ENCODE data around the gene ISX.

Gene ISX

GRCh38 chr22:35053060-35053835 is 12.7 kb upstream of the ISX start:
- no peak for DNase-seq (ENCODE audit: low spot score)

DNA sequence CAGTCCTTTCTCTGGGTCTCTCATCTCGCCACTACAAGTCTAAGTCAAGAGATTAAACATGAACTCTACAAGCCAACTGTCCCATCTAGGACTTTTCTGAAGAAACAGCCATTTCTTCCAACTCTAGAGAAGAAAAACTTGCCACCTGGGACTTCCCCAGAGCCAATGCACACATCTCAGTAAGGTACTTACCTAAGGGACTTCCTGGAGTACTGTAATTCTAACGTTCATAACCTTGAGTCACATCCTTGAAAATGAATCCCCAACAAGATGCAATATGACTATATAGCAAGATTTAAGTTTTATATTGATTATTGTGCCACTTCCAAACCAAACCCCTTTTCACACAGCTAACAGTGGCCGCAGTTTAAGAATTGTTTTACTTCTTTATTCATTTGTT is 11.9 kb upstream of the ISX start:
- DNase-seq (ENCODE audit: low spot score): no peak

- DNase-seq (ENCODE audit: low spot score): no peak
Measured at GRCh38 chr22:35056486-35056885, 9.5 kb upstream of the ISX start.

GRCh38 chr22:35057155-35057554 is 8.8 kb upstream of the ISX start:
- no peak for DNase-seq (ENCODE audit: low spot score)

- DNase-seq (ENCODE audit: low spot score): no peak
Measured at GRCh38 chr22:35059632-35060031, 6.3 kb upstream of the ISX start.

DNA sequence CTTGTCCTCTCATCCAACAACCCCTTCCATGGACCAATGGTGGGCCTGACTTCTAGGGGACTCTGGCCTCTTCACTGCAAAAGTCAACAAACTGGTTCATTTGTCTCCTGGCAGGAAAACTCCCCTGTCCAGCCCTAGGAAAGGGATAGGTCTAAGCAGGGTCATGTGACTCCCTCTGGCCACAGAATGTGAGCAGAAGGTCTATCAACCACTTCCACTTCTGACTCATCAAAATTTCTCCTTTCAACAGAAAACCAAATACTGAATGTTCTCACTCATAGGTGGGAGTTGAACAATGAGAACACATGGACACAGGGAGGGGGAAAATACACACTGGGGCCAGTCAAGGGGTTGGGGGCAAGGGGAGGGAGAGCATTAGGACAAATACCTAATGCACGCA is 1.3 kb upstream of the ISX start:
- DNase-seq (ENCODE audit: low spot score): no peak

- DNase-seq (ENCODE audit: low spot score): no peak
Measured at GRCh38 chr22:35065183-35065582, 775 bp upstream of the ISX start.

GRCh38 chr22:35066768-35067167 is 810 bp downstream of the ISX start:
- DNase-seq (ENCODE audit: low spot score): no peak

- no peak for DNase-seq (ENCODE audit: low spot score)
Measured at GRCh38 chr22:35069541-35069940, 3.6 kb downstream of the ISX start.

DNA sequence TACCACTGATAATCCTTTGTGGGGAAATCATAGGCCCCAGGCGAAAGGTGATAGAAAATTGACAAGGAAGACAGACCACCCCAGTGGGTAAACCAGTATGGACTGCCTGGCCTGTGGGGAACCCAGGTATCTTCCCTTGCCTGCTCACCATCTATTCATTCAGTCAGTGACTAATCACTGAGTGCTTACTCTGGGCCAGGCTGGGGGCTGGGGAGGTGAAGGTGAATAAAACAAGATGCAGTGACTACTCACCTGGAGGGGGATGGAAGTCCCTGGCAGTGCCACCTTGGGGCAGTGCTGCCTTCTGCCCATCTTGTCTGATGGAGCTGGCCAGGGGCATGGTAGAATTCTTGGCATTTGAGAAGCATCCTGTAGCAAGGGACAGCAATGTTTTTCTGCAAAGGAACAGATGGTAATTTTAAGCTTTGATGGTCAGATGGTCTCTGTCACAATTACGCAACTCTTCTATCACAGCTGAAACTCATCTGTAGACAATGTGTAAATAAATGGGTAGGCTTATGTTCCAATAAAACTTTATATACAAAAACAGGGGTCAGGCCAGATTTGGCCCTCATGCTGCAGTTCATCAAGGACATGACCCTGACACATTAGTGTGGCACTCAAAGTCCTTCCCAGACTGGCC is 4.6 kb downstream of the ISX start:
- no peak for DNase-seq (ENCODE audit: low spot score)

DNA sequence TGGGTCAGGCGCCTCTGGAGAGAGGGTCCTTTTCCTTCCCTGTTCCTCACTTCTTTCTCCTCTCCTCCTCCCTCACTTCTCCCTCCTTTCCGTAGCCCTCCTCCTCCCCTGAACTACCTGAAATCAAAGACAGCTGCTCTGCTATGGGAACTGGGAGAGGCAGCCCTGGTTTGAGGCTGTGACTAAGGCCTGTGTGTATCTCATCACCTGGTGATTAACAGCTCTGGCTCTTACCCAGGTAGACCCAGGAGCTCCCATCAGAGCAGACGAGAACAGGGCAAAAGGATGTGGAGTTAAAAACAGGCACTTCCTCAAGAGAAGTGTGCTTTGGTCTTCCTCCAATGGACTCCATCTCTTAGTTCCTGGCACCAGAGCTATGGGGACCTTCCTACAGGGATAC is 5.8 kb downstream of the ISX start:
- no peak for DNase-seq (ENCODE audit: low spot score)

DNA sequence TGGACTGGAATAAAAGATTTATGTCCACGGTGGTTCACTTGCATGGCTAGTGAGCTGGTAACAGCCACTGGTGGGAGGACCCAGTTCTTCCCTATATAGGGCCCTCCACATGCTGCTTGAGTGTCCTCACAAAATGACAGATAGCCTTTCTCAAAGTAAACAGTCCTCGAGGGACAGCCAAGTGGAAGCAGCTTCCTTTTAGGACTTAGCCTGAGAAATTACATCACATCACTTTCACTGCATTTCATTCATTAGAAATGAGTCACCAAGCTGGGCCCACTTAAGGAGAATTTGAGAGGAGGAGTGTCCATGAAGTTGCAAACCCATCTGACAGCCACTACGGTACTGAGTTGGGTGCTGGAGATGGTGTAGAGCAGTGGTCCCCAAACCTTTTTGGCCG is 7.0 kb downstream of the ISX start:
- no peak for DNase-seq (ENCODE audit: low spot score)

- DNase-seq (ENCODE audit: low spot score): no peak
Measured at GRCh38 chr22:35074583-35074982, 8.6 kb downstream of the ISX start.

GRCh38 chr22:35076630-35077029 is 10.7 kb downstream of the ISX start:
- no peak for DNase-seq (ENCODE audit: low spot score)

- DNase-seq (ENCODE audit: low spot score): no peak
Measured at GRCh38 chr22:35085621-35086020, 19.7 kb downstream of the ISX start.

- DNase-seq (ENCODE audit: low spot score): no peak
Measured at GRCh38 chr22:35089139-35089538, 23.2 kb downstream of the ISX start.

- no peak for DNase-seq (ENCODE audit: low spot score)
Measured at GRCh38 chr22:35092406-35092805, 26.4 kb downstream of the ISX start.

DNA sequence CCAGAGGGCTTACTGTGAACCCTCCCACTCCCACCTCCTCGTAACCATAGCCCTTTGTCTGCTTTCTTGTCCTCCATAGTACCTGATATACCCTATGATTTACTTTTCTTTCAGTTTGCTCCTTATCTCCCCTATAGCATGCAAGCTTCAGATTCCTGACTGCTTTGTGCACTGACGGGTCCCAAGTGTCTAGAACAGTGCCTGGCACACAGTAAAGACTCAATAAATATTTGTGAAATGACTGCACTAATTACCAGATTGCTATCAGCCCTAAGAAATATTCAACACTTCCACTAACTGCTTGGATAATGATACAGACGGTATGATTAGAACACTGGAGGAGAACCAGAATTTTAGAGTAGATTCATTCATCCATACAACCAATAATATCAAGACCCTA is 33.0 kb downstream of the ISX start:
- no peak for DNase-seq (ENCODE audit: low spot score)

DNA sequence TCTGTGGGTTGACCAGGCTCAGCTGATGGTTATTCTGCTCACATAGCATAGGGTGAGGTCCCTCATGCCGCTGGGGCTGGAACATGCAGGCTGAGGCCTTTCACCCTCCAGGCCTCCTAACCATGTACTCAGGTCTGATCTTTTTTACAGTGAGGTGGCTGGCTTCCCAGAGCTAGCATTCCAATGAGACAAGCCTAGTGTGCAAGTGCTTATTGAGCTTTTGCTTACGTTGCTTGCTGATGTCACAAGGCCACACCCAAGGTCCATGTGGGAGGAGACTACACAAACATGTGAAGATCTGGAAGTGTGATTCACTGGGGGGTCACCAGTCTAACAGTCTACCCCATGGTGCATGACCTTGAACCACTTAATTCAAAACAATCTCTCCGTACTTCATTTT is 33.9 kb downstream of the ISX start:
- no peak for DNase-seq (ENCODE audit: low spot score)

DNA sequence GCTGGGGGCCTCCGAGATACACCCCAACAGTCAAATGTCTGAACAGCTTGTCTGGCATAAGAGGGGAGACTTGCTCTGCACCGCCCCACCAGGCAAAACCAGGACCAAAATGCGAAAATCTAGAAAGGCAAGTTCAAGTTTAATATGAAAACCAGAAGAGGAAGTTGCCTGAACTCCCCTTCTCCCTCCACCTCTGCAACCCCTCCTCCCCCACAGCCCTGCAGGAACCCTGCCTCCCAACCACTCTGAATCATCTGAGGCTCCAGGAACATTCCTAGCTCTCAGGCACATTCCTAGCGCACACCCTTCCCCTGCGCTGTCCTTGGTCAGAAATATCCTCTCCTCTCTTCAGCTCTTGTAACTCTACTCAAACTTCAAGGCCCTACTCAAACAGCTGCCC is 36.7 kb downstream of the ISX start:
- DNase-seq (ENCODE audit: low spot score): peak; percentile 5

DNA sequence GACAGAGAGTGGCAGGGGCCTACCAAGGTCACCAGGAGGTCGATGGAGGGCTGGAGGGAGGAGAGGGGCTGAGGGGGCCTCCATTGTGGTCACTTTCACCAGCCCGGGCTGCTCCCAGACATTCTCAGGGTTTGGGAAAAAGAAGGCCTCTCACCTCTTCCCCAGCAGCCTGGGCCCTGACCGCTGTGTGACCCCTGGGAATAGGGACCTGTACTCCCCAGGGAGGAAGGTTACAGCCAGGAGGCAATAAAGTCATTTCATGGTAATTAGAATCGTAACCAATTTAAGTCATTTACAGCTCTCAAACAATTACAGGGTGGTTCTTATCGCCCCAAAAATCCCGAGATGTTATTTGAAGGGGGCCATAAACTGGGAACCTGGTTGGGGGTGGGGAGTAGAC is 37.8 kb downstream of the ISX start:
- DNase-seq (ENCODE audit: low spot score): no peak

- no peak for DNase-seq (ENCODE audit: low spot score)
Measured at GRCh38 chr22:35104491-35104890, 38.5 kb downstream of the ISX start.

GRCh38 chr22:35109616-35110015 is 43.7 kb downstream of the ISX start:
- no peak for DNase-seq (ENCODE audit: low spot score)

DNA sequence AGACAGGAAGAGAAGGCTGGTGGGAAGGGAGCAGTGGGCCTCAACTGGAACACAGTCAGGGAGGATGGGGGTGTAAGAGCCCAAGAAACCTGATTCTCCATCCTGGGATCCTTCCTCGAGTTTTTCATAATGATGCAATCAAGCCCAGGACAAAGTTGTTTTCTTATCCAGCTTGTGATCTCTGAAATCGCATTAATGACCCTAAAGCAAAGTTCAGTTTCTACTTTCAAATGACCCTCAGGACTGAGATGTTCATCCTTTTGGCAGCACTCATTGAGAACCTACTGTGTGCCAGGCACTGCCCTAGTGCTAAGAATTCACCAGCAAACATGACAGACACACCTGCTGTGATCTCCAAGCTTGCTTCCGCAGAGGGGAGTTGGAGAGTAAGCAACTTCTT is 45.3 kb downstream of the ISX start:
- no peak for DNase-seq (ENCODE audit: low spot score)

Measured in germinal center (tissue), 1 donor.